ENCODE results near the gene EFCAB13.

The EFCAB13 gene

DNA sequence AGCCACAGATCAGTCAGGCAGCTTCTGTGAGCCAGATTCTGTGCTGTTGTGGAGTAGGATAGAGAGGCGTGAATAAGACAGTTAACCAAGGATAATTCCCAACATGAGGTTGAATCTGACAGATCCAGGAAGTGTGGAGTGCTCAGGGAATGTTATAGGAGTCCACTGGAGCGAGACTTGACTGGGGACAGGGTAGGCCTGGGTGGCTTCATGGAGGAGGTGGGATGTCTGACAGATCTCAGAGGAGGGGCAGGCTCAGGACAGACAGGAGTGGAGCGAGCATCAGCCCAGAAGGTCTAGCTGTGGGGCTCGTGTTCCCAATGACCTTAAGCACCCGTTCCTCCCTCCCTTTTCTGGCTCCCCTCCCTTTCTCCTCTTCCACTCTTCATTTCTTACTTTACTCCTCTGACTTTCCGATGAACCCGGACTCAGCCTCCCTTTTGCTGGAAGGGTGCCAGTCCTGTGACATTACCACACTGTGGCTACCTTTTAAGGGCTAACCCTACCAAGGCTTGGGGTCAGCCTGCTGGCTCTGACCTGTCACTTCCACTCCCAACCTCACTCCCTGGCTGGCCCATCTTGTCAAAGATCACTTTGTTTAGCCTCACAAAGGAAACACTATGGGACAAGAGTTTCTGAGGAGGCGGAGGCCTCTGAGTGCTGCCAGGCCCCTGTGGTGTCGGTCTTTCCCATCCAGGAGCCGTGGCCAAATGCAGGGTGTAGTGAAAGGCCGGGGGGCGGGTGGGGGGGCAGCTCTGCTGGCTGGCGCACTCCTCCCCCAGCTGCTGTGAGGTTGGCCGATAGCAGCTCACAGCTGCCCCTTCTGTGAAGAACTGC, 28.5 kb upstream of the EFCAB13 start:
- DNase-seq = no peak

DNA sequence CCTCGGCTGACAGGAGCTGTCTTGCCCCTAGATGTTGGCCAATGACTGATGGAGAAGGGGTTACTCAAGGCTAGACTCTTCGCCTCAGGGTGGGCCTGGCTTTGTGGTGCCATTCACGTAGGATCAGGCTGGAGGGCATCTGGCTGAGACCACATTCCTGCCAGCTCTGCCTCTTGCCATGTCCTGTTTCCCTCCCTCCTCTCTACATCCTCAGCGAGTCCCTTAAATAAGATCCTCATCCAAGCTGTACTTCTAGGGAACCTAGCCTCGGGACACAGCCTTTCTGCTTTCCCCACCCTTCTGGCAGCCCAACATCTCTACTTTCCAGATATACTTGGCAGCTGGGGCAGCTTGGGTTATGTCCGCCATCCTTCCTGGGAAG, 27.9 kb upstream of the EFCAB13 start:
- DNase-seq = no peak

DNA sequence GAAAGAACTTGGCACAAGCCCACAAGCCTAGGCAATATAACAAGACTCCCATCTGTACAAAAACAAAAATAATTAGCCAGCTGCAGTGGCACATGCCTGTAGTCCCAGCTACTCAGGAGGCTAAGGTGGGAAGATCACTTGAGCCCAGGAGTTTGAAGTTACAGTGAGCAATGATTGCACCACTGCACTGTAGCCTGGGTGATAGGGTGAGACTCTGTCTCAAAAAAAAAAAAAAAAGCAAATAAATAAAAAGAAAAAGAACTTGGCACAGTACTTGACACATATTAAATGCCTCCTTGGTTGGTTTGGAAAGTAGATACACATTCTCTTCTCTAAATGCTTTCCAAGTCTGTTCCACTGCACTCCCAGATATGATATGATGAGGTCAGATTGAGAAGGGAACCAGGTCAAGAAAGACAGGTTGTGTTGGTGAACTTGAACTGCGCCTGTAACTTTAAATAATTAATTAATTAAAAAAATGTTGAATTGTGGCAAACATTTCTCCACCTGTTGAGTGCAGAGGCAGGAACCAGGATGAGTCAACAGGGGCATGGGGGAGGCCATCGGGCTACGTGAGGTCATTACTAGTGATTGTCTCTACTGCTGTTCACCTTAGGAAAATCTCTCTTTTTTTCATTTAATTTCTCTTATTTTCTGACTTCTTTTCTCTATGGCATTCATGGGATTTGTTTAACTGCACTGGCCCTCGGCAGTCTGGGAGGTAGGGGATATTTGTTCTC, 25.9 kb upstream of the EFCAB13 start:
- no peak for DNase-seq

DNA sequence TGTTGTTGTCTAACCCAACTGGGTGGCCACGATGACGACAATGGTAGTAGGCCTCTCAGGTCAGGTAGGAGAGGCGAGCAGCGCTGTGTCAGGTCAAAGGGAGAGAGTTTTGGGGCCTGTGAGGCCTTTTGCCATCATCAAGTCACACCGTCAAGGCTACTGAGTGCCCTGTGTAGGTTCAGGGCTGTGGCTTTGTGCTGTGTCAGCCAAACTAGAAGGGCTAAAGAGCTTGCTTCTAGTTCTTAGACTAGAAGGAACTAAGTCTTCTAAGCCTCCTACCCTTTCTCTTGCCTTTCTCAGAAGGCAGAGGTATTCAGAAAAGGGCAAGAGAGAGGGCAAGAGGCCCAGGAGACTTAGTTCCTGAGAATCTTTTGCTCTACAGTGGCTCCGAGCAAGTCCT, 25.0 kb upstream of the EFCAB13 start:
- no peak for DNase-seq

DNA sequence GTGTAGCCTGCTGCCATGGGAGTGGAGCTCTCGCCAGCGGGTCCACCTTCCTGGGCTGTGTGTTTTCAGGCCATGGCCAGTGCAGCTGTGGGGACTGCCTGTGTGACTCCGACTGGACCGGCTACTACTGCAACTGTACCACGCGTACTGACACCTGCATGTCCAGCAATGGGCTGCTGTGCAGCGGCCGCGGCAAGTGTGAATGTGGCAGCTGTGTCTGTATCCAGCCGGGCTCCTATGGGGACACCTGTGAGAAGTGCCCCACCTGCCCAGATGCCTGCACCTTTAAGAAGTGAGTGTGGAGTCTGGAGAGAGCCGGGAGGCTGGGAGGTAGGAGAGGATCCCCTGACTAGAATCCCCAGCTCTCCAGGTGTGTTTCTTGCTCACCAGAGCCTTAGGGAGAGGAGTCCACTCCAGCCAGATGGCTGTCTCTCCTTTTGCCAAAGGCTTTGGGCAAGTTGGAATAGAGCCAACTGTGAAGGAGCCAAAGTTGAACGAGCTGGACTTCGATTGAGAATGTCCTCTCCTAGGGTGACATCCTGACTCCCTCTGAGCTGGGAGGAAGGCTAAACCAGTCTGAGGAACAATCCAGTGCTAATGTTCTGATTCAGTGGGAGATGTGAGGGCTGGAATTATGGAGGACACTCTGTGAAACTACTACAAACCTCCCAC, 24.4 kb upstream of the EFCAB13 start:
- DNase-seq = no peak

DNA sequence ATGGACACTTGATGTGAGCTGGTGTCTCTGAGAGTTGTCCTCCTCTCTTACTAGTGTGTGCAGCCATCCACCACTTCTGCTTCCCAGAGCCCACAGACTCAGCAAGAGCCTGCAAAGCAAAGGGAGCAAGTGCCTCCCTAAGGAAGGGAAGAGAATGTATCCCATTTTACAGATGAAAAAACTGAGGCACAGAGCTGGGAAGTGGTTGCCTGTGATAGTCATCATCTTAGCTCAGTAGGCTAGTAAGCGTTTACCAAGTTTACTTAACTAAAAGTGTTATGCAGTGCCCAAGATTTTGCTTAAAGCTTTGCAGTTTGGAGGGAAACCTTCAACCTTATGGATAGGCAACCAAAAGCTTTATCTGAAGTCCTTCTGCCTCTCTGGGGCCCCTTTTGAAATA, 23.0 kb upstream of the EFCAB13 start:
- DNase-seq = no peak

DNA sequence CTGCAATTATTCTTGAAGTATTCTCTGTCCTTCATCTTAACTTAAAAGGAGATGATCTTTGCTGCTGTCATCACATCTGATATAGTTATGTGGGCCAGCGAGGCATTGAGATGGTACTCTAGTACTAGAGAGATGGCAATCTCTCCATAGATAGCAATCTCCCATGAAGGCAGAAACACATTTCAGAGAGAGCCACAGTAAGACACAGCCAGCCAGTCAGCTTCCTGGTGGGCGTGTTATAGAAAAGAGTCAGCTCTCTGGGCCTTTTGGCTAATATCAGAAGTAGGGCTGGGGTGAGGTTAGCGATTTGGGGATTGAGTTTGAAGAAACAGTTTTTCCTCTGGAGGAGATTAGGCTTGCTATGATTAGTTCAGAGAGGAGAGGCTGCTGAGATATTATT, 22.6 kb upstream of the EFCAB13 start:
- DNase-seq = no peak

DNA sequence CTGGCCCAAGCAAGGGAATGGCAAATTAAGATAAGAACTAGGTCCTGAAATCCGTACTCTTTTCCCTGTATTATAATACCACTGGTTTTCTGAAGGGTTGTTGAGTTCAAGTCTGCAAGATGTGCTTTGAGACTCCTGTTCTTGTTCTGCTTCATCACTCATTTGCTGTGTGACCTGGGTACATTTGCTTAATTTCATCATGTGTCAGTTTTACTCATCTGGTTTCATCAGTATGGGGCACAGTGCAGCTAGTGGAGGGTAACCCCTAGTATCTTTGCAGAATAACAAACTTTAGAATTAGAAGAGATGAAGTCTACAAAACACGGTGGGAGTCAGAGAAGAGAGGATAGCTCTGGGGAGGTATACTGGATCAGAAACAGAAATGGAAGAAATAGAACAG, 21.9 kb upstream of the EFCAB13 start:
- no peak for DNase-seq

DNA sequence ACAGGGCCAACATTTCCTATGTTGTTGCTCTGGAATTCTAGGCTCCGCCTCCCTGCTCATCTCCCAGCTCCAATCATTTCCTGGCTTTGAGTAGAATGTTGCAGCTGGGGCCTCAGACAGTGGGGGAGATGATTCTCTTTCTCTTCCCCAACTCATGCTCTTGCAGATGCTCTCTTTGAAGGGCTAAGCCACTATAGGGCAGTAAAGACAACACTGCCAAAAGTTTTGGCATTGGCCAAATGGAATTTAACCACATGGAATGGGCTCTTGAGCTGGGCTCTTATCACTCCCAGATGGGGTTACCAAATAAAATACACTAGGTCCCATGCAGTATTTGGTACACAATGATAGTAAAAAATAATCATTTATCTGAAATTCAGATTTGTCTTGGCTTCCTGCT, 19.6 kb upstream of the EFCAB13 start:
- no peak for DNase-seq

DNA sequence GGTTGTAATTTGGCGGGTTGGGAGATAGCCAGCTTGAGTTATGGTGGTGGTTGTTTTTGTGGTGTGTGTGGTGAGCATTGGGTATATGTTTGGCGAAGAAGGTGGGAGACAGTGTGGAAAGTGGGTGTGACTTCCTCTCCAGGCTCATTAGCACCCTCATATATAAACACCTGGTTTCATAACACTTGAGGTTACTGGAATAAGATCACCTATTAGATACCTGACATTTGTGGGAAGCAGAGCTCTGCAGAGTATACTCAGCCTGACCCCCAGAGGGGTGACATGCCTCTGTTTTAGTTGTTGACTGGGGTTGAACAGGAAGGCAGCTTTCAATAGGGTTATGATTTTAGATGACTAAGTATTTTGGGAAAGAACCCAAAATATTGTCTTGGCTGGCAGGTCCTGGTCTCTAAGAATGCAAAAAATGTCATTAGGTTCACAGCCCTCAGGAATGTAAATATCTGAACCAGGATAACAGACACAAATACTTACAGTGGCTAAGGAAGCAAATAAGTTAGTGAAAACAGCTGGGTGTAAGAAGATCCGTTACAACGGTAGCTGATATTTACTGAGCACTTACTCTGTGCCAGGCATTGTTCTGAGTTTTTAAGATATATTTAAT, 18.3 kb upstream of the EFCAB13 start:
- no peak for DNase-seq

DNA sequence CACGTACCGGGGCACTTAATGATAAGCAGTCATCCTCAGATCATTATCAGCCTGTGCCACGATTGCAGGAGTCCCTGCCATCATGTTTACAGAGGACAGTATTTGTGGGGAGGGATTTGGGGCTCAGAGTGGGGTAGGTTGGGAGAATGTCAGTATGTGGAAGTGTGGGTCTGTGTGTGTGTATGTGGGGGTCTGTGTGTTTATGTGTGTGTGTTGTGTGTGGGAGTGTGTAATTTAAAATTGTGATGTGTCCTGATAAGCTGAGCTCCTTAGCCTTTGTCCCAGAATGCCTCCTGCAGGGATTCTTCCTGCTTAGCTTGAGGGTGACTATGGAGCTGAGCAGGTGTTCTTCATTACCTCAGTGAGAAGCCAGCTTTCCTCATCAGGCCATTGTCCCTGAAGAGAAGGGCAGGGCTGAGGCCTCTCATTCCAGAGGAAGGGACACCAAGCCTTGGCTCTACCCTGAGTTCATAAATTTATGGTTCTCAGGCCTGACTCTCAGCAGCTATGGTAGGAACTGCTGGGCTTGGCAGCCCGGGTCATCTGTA, 13.5 kb upstream of the EFCAB13 start:
- DNase-seq = no peak

DNA sequence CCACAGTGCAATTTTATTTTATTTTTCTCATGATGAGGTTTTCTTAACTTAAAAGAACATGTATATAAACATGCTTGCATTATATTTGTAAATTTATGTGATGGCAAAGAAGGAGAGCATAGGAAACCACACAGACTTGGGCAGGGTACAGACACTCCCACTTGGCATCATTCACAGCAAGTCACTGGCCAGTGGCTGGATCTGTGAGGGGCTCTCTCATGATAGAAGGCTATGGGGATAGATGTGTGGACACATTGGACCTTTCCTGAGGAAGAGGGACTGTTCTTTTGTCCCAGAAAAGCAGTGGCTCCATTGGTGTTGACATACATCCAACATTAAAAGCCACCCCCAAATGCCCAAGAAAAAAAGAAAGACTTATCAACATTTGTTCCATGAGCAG, 12.3 kb upstream of the EFCAB13 start:
- DNase-seq = no peak

DNA sequence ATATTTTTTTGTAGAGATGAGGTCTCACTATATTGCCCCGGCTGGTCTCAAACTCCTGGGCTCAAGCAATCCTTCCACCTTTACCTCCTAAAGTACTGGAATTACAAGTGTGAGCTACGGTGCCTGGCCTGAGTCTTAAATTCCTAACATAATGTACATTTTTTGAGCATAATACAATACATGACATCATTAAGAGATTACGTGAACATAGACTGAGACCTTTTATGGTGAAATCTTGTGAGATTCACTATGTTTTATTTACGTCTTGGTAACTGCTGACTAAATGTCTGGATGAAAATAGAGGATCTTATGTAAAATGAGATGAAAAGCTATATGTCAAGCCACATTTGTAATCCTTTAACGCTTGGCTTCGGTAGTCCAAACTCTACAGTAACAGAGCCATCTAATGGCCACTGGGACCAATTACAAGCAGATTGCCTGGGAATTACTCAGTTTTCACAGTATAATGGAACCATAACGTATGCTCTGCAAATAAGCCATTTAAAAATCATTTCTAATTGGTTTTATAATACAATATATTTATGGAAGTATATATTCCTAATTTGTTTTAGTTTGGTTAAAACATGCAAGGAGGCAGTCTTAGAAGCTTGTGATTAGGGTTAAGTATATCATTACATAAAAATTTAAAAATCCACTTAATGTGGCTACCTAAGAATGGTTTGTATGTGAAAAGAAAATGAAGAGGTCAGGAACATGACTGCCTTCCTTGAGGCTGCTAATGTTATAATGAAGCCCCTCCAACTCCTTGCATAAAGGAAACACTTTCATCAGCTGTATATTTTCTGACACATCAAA, 8.1 kb upstream of the EFCAB13 start:
- DNase-seq = peak; percentile 47

DNA sequence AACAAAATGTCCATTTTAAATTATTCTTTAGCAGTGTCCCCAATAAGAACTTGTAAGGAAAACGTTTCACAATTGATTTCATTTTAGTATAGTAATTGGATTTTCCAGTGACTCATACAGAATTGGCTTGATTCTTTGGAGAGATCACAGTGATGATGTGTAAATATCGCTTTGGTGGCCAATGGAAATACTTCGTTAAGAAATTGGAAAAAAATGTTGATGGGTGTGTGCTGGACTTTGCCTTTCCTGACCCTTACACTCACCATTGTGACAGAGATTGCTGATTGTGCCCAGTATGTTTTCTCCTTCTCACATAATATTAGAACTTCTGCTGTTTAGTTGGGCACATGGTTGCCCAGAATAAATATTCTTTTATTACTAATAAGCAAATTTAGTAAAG, 7.4 kb upstream of the EFCAB13 start:
- no peak for DNase-seq

DNA sequence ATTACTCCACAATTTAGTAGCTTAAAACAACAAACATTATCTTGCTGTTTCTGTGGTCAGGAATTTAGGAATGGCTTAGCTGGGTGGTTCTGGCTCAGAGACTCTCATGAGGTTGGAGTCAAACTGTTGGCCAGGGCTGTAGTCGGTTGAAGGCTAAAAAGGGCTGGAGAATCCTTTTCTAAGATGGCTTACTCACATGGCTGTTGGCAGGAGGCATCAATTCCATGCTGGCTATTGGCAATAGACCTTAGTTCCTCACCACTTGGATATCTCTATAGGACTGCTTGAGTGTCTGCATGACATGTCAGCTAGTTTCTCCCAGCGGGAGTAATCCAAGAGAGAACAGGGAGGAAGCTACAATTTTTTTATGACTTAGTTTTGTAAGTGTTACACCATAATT, 6.6 kb upstream of the EFCAB13 start:
- no peak for DNase-seq

DNA sequence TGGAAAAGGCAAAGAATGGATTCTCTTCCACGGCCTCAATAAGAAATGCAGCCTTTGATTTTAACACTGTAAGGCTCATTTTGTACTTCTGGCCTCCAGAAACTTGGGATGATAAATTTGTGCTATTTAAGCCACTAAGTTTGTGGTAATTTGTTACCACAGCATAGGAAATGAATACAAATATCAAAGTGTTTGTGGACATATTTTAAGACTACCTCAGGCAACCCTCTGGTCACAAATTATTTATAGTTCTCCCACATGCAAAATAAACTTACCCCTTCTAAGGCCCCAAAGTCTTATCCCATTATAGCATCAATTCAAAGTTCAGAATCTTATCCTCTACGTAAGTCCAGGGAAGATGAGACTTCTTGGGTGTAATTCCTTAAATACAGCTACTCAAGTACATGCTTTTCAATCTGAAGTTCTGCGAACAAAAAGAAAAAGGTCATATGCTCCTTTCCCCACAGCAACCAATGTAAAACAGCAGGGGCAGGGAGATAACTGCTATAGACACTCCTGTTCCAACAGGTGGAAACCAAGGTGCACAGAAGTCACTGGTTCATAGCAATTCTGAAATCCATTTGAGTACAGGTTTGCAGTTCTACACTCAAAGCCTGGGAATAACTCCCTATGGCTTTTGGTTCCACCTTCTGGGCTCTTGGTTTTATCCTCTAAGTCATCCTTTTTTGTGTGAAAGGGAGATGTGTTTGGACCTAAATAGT, 5.4 kb upstream of the EFCAB13 start:
- DNase-seq = no peak

DNA sequence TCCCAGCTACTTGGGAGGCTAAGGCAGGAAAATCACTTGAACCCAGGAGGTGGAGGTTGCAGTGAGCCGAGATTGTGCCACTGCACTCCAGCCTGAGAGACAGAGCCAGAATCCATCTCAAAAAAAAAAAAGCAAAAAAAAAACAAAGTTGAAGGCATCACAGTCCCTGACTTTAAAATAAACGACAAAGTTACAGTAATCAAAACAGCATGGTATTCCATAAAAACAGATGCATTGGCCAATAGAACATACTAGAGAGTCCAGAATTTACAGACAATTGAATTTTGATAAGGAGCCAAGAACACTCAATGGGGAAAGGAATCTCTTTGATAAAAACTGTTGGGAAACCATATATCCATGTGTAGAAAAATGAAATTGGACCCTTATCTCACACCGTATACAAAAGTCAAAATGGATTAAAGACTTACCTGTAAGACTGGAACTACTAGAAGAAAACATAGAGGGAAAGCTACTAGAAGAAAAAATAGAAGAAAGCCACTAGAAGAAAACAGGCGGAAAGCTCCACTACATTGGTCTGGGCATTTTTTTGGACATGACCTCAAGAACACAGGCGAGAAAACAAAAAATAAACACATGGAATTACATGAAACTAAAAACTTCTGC, 2.8 kb upstream of the EFCAB13 start:
- no peak for DNase-seq

DNA sequence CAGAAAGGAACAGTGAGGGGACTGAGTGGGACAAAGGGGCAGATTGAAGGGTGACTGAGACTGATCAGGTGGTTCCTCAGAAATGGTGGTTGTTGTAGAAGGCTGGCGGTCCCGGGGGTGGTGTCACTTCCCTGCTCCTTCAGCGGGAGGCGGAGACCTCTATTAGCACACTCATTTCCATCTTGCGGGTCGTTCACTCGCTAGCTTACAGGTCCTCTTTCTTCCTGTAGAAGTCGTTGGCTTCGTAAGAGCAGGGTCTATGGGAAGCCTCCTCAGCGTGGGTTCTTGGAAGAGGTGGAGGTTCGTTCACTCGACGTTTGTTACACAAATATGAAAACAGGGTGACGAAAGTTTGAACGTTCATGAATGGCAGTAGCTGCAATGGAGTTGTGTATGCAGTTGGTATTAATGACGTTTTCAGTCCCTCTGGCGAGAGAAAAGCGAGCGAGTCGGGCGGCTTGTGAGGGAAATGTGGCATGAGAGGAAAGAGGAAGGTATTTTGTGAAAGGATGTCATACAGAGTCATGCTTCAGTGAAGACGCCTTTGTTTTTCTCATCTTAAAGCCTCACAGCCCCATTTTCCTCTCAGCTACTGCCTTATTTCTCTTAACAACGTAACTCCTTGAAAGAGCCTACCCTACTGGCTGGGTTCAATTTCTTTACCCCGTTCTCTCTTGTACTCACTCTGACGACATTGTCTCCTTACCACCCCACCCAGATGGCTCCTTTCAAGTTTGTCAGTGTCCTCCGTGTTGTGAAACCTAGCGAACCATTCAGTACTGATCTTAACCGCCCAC, 667 bp downstream of the EFCAB13 start:
- DNase-seq = peak; percentile 63

DNA sequence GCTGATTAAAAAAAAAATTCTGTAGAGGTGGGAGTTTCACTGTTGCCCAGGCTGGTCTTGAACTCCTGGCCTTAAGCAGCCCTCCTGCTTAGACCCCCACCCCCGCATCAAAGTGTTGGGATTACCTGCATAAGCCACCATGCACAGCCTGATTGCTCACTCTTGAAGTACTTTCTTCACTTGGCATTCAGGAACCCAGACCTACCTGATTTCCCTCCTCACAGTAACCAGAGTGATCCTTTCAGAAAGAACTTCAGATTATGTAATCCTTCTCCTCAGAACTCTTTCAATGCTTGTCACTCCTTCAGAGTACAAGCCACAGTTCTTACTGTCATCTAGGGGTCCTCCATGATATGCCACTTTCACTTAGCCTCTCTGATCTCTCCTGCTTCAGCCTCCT, 1.4 kb downstream of the EFCAB13 start:
- no peak for DNase-seq

DNA sequence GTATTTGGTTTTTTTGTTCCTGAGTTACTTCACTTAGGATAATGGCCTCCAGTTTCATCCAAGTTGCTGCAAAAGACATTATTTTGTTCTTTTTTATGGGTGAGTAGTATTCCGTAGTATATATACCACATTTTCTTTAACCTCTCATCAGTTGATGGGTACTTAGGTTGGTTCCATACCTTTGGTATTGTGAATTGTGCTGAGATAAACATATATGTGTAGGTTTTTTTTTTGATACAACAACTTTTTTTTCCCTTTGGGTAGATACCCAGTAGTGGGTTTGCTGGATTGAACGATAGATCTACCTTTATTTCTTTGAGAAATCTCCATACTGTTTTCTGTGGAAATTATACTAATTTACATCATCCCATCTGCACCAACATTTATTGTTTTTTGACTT, 6.8 kb downstream of the EFCAB13 start:
- DNase-seq = no peak
